Stimulated activated CD8-positive, alpha-beta memory T cell treated with anti-CD3 and anti-CD28 coated beads, Interleukin-12 subunit alpha, Interleukin-12 subunit beta, amount 100 ng/mL, for 4 hours (primary cell): ENCODE measurements around the gene LMBRD2.

Experiments used
- DNase-seq: peaks from one replicate; pipeline ENCODE4 v3.0.0-alpha.2; 2020; ENCODE audit warnings: low read depth

Gene LMBRD2

GRCh38 chr5:36105819-36106218 is 45.9 kb downstream of the LMBRD2 start:
- no peak for DNase-seq

GRCh38 chr5:36099748-36100147 is 51.9 kb downstream of the LMBRD2 start:
- no peak for DNase-seq

GRCh38 chr5:36096486-36096885 is 55.2 kb downstream of the LMBRD2 start:
- DNase-seq, result no peak

GRCh38 chr5:36089989-36090388 is 61.7 kb downstream of the LMBRD2 start:
- no peak for DNase-seq

- DNase-seq, result no peak
These were observed 72.4 kb downstream of the LMBRD2 start for GRCh38 chr5:36079200-36079781.

- no peak for DNase-seq
These were observed 73.3 kb downstream of the LMBRD2 start for GRCh38 chr5:36078430-36078829.

- DNase-seq, result no peak
These were observed 78.0 kb downstream of the LMBRD2 start for GRCh38 chr5:36073595-36074216.

GRCh38 chr5:36070687-36071571 is 80.8 kb downstream of the LMBRD2 start:
- DNase-seq, result no peak

- no peak for DNase-seq
These were observed 82.9 kb downstream of the LMBRD2 start for GRCh38 chr5:36068751-36069281.

GRCh38 chr5:36066540-36067210 is 85.0 kb downstream of the LMBRD2 start, which contains the start of gene UGT3A2:
Gene UGT3A2, minus strand, starts transcription at chr5:36066882. Its CDS starts 93 bp downstream, at chr5:36066789.
- DNase-seq, result no peak

- DNase-seq, result no peak
These were observed 85.6 kb downstream of the LMBRD2 start for GRCh38 chr5:36066001-36066539.

GRCh38 chr5:36060420-36060887 is 91.2 kb downstream of the LMBRD2 start:
- no peak for DNase-seq

GRCh38 chr5:36059571-36060419 is 91.9 kb downstream of the LMBRD2 start:
- no peak for DNase-seq

GRCh38 chr5:36058776-36059175 is 92.9 kb downstream of the LMBRD2 start:
- DNase-seq, result no peak

- DNase-seq, result no peak
These were observed 94.3 kb downstream of the LMBRD2 start for GRCh38 chr5:36057386-36057785.

- no peak for DNase-seq
These were observed 95.3 kb downstream of the LMBRD2 start for GRCh38 chr5:36056422-36056821.

GRCh38 chr5:36055984-36056383 is 95.7 kb downstream of the LMBRD2 start:
- DNase-seq, result no peak

GRCh38 chr5:36054647-36055046 is 97.0 kb downstream of the LMBRD2 start:
- DNase-seq, result no peak

GRCh38 chr5:36052538-36052937 is 99.1 kb downstream of the LMBRD2 start:
- DNase-seq, result no peak

GRCh38 chr5:36049949-36050348 is 101.7 kb downstream of the LMBRD2 start:
- no peak for DNase-seq
